Measurements from ENCODE around the gene HOMER2.

HOMER2 gene

GRCh38 chr15:82921242-82921641 is 31.3 kb downstream of the HOMER2 start:
- no peak for DNase-seq (ENCODE audit: low read depth)
- TF ChIP-seq, protein P1, sequence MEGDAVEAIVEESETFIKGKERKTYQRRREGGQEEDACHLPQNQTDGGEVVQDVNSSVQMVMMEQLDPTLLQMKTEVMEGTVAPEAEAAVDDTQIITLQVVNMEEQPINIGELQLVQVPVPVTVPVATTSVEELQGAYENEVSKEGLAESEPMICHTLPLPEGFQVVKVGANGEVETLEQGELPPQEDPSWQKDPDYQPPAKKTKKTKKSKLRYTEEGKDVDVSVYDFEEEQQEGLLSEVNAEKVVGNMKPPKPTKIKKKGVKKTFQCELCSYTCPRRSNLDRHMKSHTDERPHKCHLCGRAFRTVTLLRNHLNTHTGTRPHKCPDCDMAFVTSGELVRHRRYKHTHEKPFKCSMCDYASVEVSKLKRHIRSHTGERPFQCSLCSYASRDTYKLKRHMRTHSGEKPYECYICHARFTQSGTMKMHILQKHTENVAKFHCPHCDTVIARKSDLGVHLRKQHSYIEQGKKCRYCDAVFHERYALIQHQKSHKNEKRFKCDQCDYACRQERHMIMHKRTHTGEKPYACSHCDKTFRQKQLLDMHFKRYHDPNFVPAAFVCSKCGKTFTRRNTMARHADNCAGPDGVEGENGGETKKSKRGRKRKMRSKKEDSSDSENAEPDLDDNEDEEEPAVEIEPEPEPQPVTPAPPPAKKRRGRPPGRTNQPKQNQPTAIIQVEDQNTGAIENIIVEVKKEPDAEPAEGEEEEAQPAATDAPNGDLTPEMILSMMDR (conservative IDR thresholded peaks at IDR 0.05; ENCODE audit: low read length), result no peak
- no peak overlapping the region for H3K4me3 ChIP-seq (ENCODE audit: low read length)

GRCh38 chr15:82919231-82919886 is 33.2 kb downstream of the HOMER2 start:
- no peak for DNase-seq (ENCODE audit: low read depth)
- TF ChIP-seq, protein P1 (conservative IDR thresholded peaks at IDR 0.05; ENCODE audit: low read length), result no peak

DNA sequence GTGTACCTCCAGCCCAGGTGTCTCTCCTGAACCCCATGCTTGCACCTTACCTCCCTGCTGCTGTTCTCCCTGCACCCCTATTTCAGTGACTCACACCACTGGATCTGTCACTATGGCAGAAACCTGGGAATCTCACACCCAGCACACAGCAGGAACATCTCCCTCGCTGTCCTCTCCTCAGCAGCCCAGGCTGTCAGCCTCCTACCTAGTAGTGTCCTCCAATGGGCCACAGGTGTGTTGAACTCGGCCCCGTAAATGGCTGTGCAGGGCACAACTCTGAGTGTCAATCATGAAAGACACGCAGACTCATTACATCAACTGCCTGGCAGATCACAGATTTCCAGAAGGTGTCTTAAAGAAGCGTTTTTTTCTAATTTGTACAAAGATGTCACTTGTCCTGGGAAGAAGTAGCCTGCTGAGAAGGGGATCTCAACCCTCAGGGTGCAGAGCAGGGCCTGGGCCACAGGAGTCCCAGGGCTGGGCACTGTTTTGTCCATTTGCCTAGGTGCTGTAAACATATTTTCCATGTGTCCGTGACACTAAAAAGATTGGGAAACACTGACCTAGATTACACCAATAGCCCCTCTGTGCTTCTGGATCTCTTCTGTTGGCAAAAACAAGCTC is 33.8 kb downstream of the HOMER2 start:
- H3K4me3 ChIP-seq (ENCODE audit: low read length), result no peak overlapping the region
- TF ChIP-seq, protein P1 (conservative IDR thresholded peaks at IDR 0.05; ENCODE audit: low read length), result no peak
- no peak for DNase-seq (ENCODE audit: low read depth)

More at GRCh38 chr15:82919231-82919886, 33.2 kb downstream of the HOMER2 start:
- no peak overlapping the region for H3K4me3 ChIP-seq (ENCODE audit: low read length)

GRCh38 chr15:82918162-82918561 is 34.4 kb downstream of the HOMER2 start:
- DNase-seq (ENCODE audit: low read depth), result no peak
- TF ChIP-seq, protein P1 (conservative IDR thresholded peaks at IDR 0.05; ENCODE audit: low read length), result no peak
- no peak overlapping the region for H3K4me3 ChIP-seq (ENCODE audit: low read length)

- TF ChIP-seq, protein P1 (conservative IDR thresholded peaks at IDR 0.05; ENCODE audit: low read length), result no peak
- H3K4me3 ChIP-seq (ENCODE audit: low read length), result no peak overlapping the region
- DNase-seq (ENCODE audit: low read depth), result no peak
Measured at GRCh38 chr15:82917249-82917648, 35.3 kb downstream of the HOMER2 start.

DNA sequence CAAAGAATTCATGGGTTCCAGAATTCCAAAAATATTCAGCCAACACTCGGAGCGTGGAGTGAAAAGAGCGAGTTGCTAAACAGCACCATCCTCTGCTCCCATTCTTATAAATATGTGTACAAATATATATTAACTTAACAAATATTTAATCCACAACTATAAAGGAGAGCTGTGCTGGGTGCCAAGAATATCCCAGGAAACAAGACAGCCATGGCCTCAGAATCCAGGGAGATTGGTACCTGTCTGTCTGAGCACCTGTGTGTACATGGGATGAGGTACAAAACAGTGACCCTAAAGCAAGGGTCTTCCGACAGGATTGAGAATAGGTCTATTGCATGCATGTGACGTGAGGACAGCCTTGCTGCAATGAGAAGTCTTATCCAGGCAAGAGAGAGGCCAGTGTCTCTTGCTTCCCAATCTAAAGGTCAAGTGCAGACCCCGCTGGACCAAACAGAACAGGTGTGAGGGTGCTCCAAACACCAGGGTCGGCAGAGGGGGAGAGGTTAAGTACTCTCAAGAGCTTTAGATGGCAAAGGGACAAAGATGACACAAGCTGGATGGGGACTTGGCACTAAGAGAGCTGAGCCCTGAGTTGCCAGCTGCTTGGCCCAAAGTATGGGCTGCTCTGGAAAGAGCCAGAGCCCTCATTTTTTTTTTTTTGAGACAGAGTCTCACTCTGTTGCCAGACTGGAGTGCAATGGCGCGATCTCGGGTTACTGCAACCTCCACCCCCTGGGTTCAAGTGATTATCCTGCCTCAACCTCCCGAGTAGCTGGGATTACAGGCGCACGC is 36.2 kb downstream of the HOMER2 start:
- DNase-seq (ENCODE audit: low read depth), result no peak
- H3K4me3 ChIP-seq (ENCODE audit: low read length), result no peak overlapping the region
- TF ChIP-seq, protein P1 (conservative IDR thresholded peaks at IDR 0.05; ENCODE audit: low read length), result no peak

Measured in AG10803 (cell line).